ENCODE measurements around the gene KRTAP4-16.

- no peak for TF ChIP-seq POLR2A (IDR thresholded peaks at IDR 0.05)
- no peak for TF ChIP-seq CTCF (IDR thresholded peaks at IDR 0.05)
Observed at GRCh38 chr17:41098481-41098880, 3.5 kb downstream of the KRTAP4-16 start.

Measured in esophagus squamous epithelium (tissue), 4 donors.